Measurements from ENCODE around the gene SRM.
"Not testable (repeated sequence)": the region's sequence is repeated elsewhere in the genome, so short reads cannot be mapped to it uniquely, and the experiment has no call there.

Gene SRM

DNA sequence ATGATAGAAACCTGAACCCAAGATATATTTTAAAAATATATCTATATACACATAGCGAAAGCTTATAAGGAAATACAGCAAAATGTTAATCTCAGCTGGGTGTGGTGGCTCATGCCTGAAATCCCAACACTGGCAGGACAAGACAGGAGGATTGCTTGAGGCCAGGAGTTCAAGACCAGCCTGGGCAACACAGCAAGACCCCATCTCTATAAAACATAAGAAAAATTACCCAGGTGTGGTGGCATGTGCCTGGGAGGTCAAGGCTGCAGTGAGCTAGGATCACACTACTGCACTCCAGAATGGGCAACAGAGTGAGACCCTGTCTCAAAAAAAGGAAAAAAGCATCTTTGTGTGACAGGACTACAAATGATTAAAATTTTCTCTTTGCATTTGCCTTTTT is 6.0 kb upstream of the SRM start:
- H3K4me3 ChIP-seq (ENCODE audit: low read depth, low read length) = no peak overlapping the region
- H3K4me1 ChIP-seq = no peaks in the 10 kb centered on the region
- H3K27me3 ChIP-seq = no peaks in the 10 kb centered on the region
- no peak for DNase-seq
- peaks cover 25% of the 10 kb centered on the region for H3K36me3 ChIP-seq
- no peak for TF ChIP-seq CTCF (IDR thresholded peaks at IDR 0.05; ENCODE audit: low read depth, low read length)
- H3K9me3 ChIP-seq = no peaks in the 10 kb centered on the region

DNA sequence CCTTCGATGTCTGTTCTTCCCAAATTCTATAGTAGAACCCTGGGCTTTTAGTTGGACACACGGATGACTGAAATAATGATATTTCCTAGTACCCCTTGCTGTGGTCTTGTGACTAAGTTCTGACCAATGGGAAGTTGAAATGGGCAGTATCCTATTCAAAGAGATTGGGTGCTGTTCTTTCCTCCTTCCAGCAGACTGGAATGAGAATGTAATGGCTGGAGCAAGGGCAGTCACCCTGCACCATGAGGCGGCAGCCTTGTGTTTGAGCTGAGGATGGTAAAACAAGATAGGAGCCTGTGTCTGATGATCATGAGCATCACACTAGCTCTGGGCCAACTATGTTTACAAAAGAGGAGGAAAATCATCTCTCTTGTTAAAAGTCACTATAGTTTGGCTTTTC is 5.1 kb upstream of the SRM start:
- Histone ChIP-seq H3K27me3 (no peaks in the 10 kb centered on the region), H3K4me1 (no peaks in the 10 kb centered on the region), H3K4me3 (ENCODE audit: low read depth, low read length) (no peak overlapping the region), H3K9me3 (no peaks in the 10 kb centered on the region), H3K36me3 (peaks cover 28% of the 10 kb centered on the region)
- TF ChIP-seq CTCF (IDR thresholded peaks at IDR 0.05; ENCODE audit: low read depth, low read length) = no peak
- no peak for DNase-seq

GRCh38 chr1:11063937-11064537 is 4.2 kb upstream of the SRM start:
- DNase-seq = peak; percentile 45
- H3K36me3 ChIP-seq = peaks cover 24% of the 10 kb centered on the region
- TF ChIP-seq CTCF (IDR thresholded peaks at IDR 0.05; ENCODE audit: low read depth, low read length) = peak; percentile 29

GRCh38 chr1:11062965-11063401 is 3.2 kb upstream of the SRM start:
- Histone ChIP-seq H3K4me1 (no peaks in the 10 kb centered on the region), H3K9me3 (no peaks in the 10 kb centered on the region), H3K4me3 (ENCODE audit: low read depth, low read length) (no peak overlapping the region), H3K36me3 (peaks cover 23% of the 10 kb centered on the region), H3K27me3 (no peaks in the 10 kb centered on the region)
- no peak for TF ChIP-seq CTCF (IDR thresholded peaks at IDR 0.05; ENCODE audit: low read depth, low read length)
- no peak for DNase-seq

More at GRCh38 chr1:11063937-11064537, 4.2 kb upstream of the SRM start:
- H3K4me1 ChIP-seq; H3K27me3 ChIP-seq; H3K4me3 ChIP-seq (ENCODE audit: low read depth, low read length); H3K9me3 ChIP-seq: not testable (repeated sequence)

DNA sequence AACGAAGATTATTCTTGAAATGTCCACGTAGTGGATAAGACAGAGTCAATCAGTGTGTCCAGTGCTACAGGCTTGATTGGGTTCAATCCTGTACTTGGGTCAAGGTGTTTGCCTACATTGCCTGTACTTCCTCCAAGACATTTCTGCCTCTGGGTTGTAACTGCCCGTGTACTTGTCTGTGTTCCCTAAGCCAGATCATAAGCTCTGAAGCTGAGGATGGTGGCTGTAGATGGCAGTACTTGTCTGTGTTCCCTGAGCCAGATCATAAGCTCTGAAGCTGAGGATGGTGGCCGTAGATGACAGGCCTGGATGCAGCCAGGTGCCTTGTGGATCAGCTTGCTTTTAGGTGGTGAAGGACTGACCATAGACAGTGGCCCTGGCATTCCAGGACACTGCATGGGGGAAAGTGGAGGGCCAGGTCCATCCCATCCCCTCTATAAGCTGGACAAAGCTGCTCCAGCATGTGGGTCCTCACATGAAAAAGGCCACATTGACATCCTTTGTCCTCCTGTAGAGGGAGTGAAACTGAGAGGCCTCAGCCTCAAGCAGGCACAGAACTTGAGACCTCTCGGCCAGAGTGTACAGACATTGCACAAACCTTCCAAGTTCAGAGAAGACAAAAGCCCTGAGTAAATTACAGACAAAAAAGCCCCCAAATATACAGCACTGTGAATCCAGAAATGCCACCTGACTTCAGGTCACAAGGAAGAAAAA is 2.0 kb upstream of the SRM start:
- no peak for TF ChIP-seq CTCF (IDR thresholded peaks at IDR 0.05; ENCODE audit: low read depth, low read length)
- no peak overlapping the region for H3K4me3 ChIP-seq (ENCODE audit: low read depth, low read length)
- no peaks in the 10 kb centered on the region for H3K4me1 ChIP-seq
- H3K36me3 ChIP-seq = peaks cover 25% of the 10 kb centered on the region
- no peaks in the 10 kb centered on the region for H3K9me3 ChIP-seq
- no peaks in the 10 kb centered on the region for H3K27me3 ChIP-seq
- no peak for DNase-seq

All from BE2C (cell line).